HG02981 (cell line): ENCODE results near the gene MYO1D.

Experiments
- ATAC-seq: cut with Tn5 transposase; IDR thresholded peaks from one replicate; pipeline ENCODE4 v1.9.1; 2021; ENCODE audit warnings: mild to moderate bottlenecking, moderate library complexity; ENCODE audit not compliant: unreplicated experiment

MYO1D gene

GRCh38 chr17:32517982-32518381, 358.9 kb downstream of the MYO1D start:
- ATAC-seq = no peak

- ATAC-seq = no peak
These were observed 359.8 kb downstream of the MYO1D start for GRCh38 chr17:32516940-32517701.

GRCh38 chr17:32516450-32516849, 360.5 kb downstream of the MYO1D start:
- ATAC-seq = no peak

- ATAC-seq = no peak
These were observed 361.1 kb downstream of the MYO1D start for GRCh38 chr17:32515677-32516383.

GRCh38 chr17:32514606-32515005, 362.3 kb downstream of the MYO1D start:
- ATAC-seq = no peak

GRCh38 chr17:32513579-32513978, 363.3 kb downstream of the MYO1D start:
- no peak for ATAC-seq

GRCh38 chr17:32512328-32512727, 364.6 kb downstream of the MYO1D start:
- ATAC-seq = no peak

GRCh38 chr17:32510466-32510865, 366.5 kb downstream of the MYO1D start:
- ATAC-seq = no peak

GRCh38 chr17:32508926-32509325, 368.0 kb downstream of the MYO1D start:
- ATAC-seq = no peak

GRCh38 chr17:32504166-32504990, 372.5 kb downstream of the MYO1D start:
- ATAC-seq = no peak

GRCh38 chr17:32503251-32504165, 373.4 kb downstream of the MYO1D start:
- peak; percentile 88 for ATAC-seq

GRCh38 chr17:32502710-32503109, 374.2 kb downstream of the MYO1D start:
- ATAC-seq = no peak

GRCh38 chr17:32502013-32502412, 374.9 kb downstream of the MYO1D start:
- ATAC-seq = no peak

- no peak for ATAC-seq
These were observed 378.5 kb downstream of the MYO1D start for GRCh38 chr17:32498391-32498790.

- no peak for ATAC-seq
These were observed 379.3 kb downstream of the MYO1D start for GRCh38 chr17:32497431-32498205.

- ATAC-seq = no peak
These were observed 380.4 kb downstream of the MYO1D start for GRCh38 chr17:32496395-32497073.

- no peak for ATAC-seq
These were observed 381.3 kb downstream of the MYO1D start for GRCh38 chr17:32495359-32496231.
